HCEC 1CT (cell line): Measurements from ENCODE around the gene ARMH1.
A peak's percentile ranks its signal among the peaks of the same experiment; 100 is the strongest.
"Not testable (repeated sequence)": the region's sequence is repeated elsewhere in the genome, so short reads cannot be mapped to it uniquely, and the experiment has no call there.

Source experiments
- DNase-seq: peaks from one replicate; pipeline ENCODE4 v3.0.0-alpha.2; 2017

Gene ARMH1

GRCh38 chr1:44645476-44646244 is 28.9 kb upstream of the ARMH1 start:
- peak; percentile 48 for DNase-seq

GRCh38 chr1:44646261-44647110 is 28.0 kb upstream of the ARMH1 start:
- peak; percentile 84 for DNase-seq

- no peak for DNase-seq
These were observed 26.6 kb upstream of the ARMH1 start for GRCh38 chr1:44647896-44648295.

- DNase-seq = no peak
These were observed 25.8 kb upstream of the ARMH1 start for GRCh38 chr1:44648529-44649250.

GRCh38 chr1:44649788-44650158 is 24.7 kb upstream of the ARMH1 start:
- DNase-seq = no peak

GRCh38 chr1:44650159-44650831 is 24.2 kb upstream of the ARMH1 start:
- no peak for DNase-seq

- no peak for DNase-seq
These were observed 23.4 kb upstream of the ARMH1 start for GRCh38 chr1:44651069-44651468.

- DNase-seq = peak; percentile 49
These were observed 21.9 kb upstream of the ARMH1 start for GRCh38 chr1:44652445-44653106.

- no peak for DNase-seq
These were observed 21.2 kb upstream of the ARMH1 start for GRCh38 chr1:44653107-44653964.

- DNase-seq = no peak
These were observed 19.8 kb upstream of the ARMH1 start for GRCh38 chr1:44654621-44655187.

GRCh38 chr1:44655609-44656008 is 18.9 kb upstream of the ARMH1 start:
- DNase-seq = peak; percentile 16

GRCh38 chr1:44659566-44659965 is 14.9 kb upstream of the ARMH1 start:
- DNase-seq = no peak

- no peak for DNase-seq
These were observed 14.3 kb upstream of the ARMH1 start for GRCh38 chr1:44660176-44660575.

- DNase-seq = no peak
These were observed 12.5 kb upstream of the ARMH1 start for GRCh38 chr1:44661781-44662682.

- DNase-seq = no peak
These were observed 11.9 kb upstream of the ARMH1 start for GRCh38 chr1:44662683-44663030.

GRCh38 chr1:44663417-44663816 is 11.1 kb upstream of the ARMH1 start:
- no peak for DNase-seq

GRCh38 chr1:44664730-44665370 is 9.7 kb upstream of the ARMH1 start:
- DNase-seq = no peak

- DNase-seq = not testable (repeated sequence)
These were observed 7.8 kb upstream of the ARMH1 start for GRCh38 chr1:44666719-44667118.
